Type B pancreatic cell (in vitro differentiated cells): ENCODE data around the gene N4BP3. TPM values are rescaled to one million over a fixed set of nuclear protein-coding genes. Genes with fewer than 3 reads are reported as not detected.
A peak's percentile ranks its signal among the peaks of the same experiment; 100 is the strongest.

Source experiments
- DNase-seq: peaks from one replicate; pipeline ENCODE4 v3.0.0; 2021; ENCODE audit warnings: mixed read lengths; ENCODE audit not compliant: unreplicated experiment; ENCODE audit errors: extremely low spot score
- H3K27ac Mint-ChIP-seq: 2 replicates; pipeline ENCODE4 v1.8.0; 2021; ENCODE audit warnings: mild to moderate bottlenecking, mixed read lengths
- H3K27me3 Mint-ChIP-seq: 2 replicates; pipeline ENCODE4 v1.8.0; 2021; ENCODE audit warnings: mixed read lengths
- H3K36me3 Mint-ChIP-seq: 2 replicates; pipeline ENCODE4 v1.8.0; 2021; ENCODE audit warnings: mixed read lengths
- H3K4me1 Mint-ChIP-seq: one replicate; pipeline ENCODE4 v1.8.0; 2021; ENCODE audit warnings: mixed read lengths; ENCODE audit not compliant: unreplicated experiment
- H3K4me3 Mint-ChIP-seq: 2 replicates; pipeline ENCODE4 v1.8.0; 2021; ENCODE audit warnings: mild to moderate bottlenecking, mixed read lengths
- H3K9me3 Mint-ChIP-seq: 2 replicates; pipeline ENCODE4 v1.8.0; 2021; ENCODE audit warnings: mixed read lengths
- total RNA-seq: library from RNA; stranded (reverse); gene quantifications from 2 replicates; pipeline ENCODE4 v1.2.1, GENCODE V29; 2021; ENCODE audit warnings: low replicate concordance
- TF ChIP-seq, protein P1 (sequence below): fragments of 200-600 bp; sonication (generic); conservative IDR thresholded peaks from 2 replicates; pipeline ENCODE4 v1.5.0; 2021; ENCODE audit warnings: antibody characterized with exemption, mild to moderate bottlenecking

N4BP3 gene
- total RNA-seq, 1 donor from 2014 or later: 6.6 TPM

DNA sequence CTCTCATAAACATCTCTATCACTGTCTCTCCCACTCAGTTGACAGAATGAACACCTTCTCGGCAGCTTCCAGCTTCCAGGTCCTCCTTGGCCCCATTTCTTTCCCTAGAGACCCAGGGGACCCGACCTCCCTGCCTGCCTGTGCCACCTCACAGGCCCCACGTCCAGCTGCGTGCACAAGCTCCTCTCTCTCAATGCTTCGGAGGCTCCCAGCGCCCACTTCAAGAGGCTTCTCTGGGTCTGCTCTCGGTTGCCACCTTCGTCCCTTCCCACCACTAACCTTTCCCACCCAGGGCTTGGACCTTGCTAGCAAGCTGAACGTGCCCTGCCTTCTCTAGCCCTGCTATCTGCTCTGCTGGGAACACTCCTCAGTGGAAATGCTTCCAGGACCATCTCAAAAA, 2.8 kb upstream of the N4BP3 start:
- H3K4me1 Mint-ChIP-seq: peaks cover 17% of the 10 kb centered on the region
- H3K36me3 Mint-ChIP-seq: no peaks in the 10 kb centered on the region
- TF ChIP-seq, protein P1, sequence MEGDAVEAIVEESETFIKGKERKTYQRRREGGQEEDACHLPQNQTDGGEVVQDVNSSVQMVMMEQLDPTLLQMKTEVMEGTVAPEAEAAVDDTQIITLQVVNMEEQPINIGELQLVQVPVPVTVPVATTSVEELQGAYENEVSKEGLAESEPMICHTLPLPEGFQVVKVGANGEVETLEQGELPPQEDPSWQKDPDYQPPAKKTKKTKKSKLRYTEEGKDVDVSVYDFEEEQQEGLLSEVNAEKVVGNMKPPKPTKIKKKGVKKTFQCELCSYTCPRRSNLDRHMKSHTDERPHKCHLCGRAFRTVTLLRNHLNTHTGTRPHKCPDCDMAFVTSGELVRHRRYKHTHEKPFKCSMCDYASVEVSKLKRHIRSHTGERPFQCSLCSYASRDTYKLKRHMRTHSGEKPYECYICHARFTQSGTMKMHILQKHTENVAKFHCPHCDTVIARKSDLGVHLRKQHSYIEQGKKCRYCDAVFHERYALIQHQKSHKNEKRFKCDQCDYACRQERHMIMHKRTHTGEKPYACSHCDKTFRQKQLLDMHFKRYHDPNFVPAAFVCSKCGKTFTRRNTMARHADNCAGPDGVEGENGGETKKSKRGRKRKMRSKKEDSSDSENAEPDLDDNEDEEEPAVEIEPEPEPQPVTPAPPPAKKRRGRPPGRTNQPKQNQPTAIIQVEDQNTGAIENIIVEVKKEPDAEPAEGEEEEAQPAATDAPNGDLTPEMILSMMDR: no peak
- no peaks in the 10 kb centered on the region for H3K9me3 Mint-ChIP-seq
- H3K27me3 Mint-ChIP-seq: peaks cover 17% of the 10 kb centered on the region
- H3K4me3 Mint-ChIP-seq: no peak overlapping the region
- no peak for DNase-seq
- H3K27ac Mint-ChIP-seq: peak overlapping the region; percentile 63

GRCh38 chr5:178111925-178112324, 1.4 kb upstream of the N4BP3 start:
- no peak for DNase-seq
- peak overlapping the region; percentile 15 for H3K27ac Mint-ChIP-seq
- peaks cover 26% of the 10 kb centered on the region for H3K4me1 Mint-ChIP-seq
- no peaks in the 10 kb centered on the region for H3K36me3 Mint-ChIP-seq
- TF ChIP-seq, protein P1: no peak
- peaks cover 17% of the 10 kb centered on the region for H3K27me3 Mint-ChIP-seq
- no peaks in the 10 kb centered on the region for H3K9me3 Mint-ChIP-seq
- H3K4me3 Mint-ChIP-seq: peak overlapping the region; percentile 35

DNA sequence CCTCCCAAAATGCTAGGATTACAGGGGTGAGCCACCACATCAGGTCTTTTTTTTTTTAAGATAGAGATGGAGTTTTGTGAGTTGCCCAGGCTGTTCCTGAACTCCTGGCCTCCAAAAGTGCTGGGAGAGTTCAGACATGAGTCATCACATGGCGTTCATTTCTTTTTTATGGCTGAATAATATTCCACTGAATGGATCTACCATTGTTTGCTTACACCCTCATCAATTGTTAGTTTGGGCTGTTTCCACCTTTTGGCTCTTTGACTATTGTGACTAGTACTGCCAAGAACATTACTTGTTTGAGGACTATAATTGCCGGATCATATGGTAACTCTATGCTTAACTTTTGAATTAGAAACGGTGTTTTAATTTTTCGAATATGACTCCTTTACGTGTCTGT, 787 bp upstream of the N4BP3 start:
- no peak for DNase-seq
- Mint-ChIP-seq H3K27me3 (peaks cover 17% of the 10 kb centered on the region), H3K36me3 (no peaks in the 10 kb centered on the region), H3K4me3 (peak overlapping the region; percentile 92), H3K27ac (peak overlapping the region; percentile 73), H3K4me1 (peaks cover 26% of the 10 kb centered on the region), H3K9me3 (no peaks in the 10 kb centered on the region)
- TF ChIP-seq, protein P1: no peak

- Mint-ChIP-seq H3K36me3 (no peaks in the 10 kb centered on the region), H3K27ac (peak overlapping the region; percentile 89), H3K4me1 (peaks cover 18% of the 10 kb centered on the region), H3K27me3 (peaks cover 17% of the 10 kb centered on the region), H3K4me3 (peak overlapping the region; percentile 92), H3K9me3 (no peaks in the 10 kb centered on the region)
- TF ChIP-seq, protein P1: no peak
- DNase-seq: no peak
Observed at GRCh38 chr5:178113841-178114324, 551 bp downstream of the N4BP3 start.

DNA sequence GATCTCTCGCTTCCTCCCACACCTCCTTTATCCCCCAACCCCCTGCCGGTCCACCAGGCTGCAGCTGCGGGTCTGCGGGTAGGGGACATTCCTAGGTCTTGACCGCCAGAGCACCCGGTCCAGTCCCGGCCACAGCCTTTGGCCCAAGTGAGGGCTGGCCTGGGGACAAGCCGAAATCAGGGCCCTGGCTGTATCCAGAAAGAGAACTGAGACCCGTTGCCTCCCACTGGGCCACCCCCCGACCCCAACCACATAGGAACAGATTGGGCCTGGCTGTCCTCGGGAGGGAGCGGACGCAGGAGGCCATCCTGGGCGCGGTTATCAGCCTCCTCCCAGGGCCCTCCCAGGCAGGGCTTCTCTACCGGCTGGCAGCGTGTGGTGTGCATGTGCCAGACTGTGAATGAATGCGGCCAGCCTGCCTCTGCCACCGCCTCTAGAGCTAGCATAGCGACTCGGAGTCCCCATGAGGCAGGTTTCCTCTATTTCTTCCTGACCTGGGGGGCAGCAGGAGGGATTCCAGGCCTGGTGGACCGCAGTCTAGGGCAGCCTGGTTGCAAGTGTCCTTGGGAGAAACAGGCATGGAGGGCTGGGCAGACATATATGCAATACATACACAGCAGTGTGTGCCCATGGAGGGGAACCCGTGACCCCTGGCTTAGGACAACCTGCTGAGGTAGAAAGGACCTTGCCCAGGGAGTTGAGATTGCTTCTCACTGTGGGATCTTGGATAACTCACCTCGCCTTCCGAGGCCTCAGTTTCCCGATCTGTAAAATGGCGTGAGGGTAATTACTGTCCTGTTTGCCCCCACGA, 1.2 kb downstream of the N4BP3 start:
- TF ChIP-seq, protein P1: no peak
- DNase-seq: no peak
- H3K36me3 Mint-ChIP-seq: no peaks in the 10 kb centered on the region
- peaks cover 17% of the 10 kb centered on the region for H3K27me3 Mint-ChIP-seq
- H3K4me3 Mint-ChIP-seq: peak overlapping the region; percentile 92
- peak overlapping the region; percentile 89 for H3K27ac Mint-ChIP-seq
- H3K9me3 Mint-ChIP-seq: no peaks in the 10 kb centered on the region
- peaks cover 18% of the 10 kb centered on the region for H3K4me1 Mint-ChIP-seq
